Muscle of leg (tissue), 16 donors: ENCODE results near the gene AFF2. TPM values are rescaled to one million over a fixed set of nuclear protein-coding genes. Genes with fewer than 3 reads are reported as not detected.
A peak's percentile ranks its signal among the peaks of the same experiment; 100 is the strongest.

ENCODE experiments used
- DNase-seq: peaks from one replicate; pipeline ENCODE4 v3.0.0; 2013
- H3K27ac ChIP-seq: one replicate; pipeline ENCODE4 v1.5.1; 2013; ENCODE audit warnings: mild to moderate bottlenecking, low read length, control low read depth
- H3K27me3 ChIP-seq: one replicate; pipeline ENCODE4 v1.6.1; 2013; ENCODE audit warnings: low read length; ENCODE audit not compliant: control insufficient read depth, insufficient read depth
- H3K36me3 ChIP-seq: one replicate; pipeline ENCODE4 v1.6.1; 2013; ENCODE audit warnings: low read length; ENCODE audit not compliant: control insufficient read depth, insufficient read depth
- H3K4me1 ChIP-seq: one replicate; pipeline ENCODE4 v1.6.1; 2013; ENCODE audit warnings: low read length; ENCODE audit not compliant: control insufficient read depth, insufficient read depth
- H3K4me3 ChIP-seq: one replicate; pipeline ENCODE4 v1.5.1; 2013; ENCODE audit warnings: low read length, control low read depth
- H3K9me3 ChIP-seq: replicated peaks from 2 replicates; pipeline ENCODE4 v1.6.1; 2013; ENCODE audit warnings: low read depth, low read length; ENCODE audit not compliant: control insufficient read depth
- whole genome bisulfite sequencing: methylation state at CpG from one replicate; pipeline ENCODE4 v1.1.5; 2013; ENCODE audit warnings: missing lambda C conversion rate; ENCODE audit not compliant: insufficient coverage; 5-methylcytosine and 5-hydroxymethylcytosine counted together
- long read RNA-seq, 11 donors: transcript quantifications; one replicate each; lab custom pipeline, GENCODE V29; 2026
- polyA plus RNA-seq, 8 donors: library from polyadenylated mRNA; unstranded; fragments of 120-200 nt; gene quantifications; one replicate each; pipeline versions ENCODE4 v1.2.1 to v1.2.3, GENCODE V29; 2013; ENCODE audit warnings: inconsistent platforms in 1 of 8, low replicate concordance in 1 of 8; ENCODE audit not compliant: insufficient read length in 8 of 8, insufficient read depth in 1 of 8
- total RNA-seq: library from RNA; stranded (reverse); fragments of 120-200 nt; gene quantifications from one replicate; pipeline ENCODE4 v1.2.4, GENCODE V29; 2013

The AFF2 gene
- total RNA-seq (6.1 TPM), polyA plus RNA-seq (1 to 10 TPM in 5 of 8 donors, under 1 TPM in 3; 0.42 to 3.0 (median 1.2) TPM)
- long read RNA-seq, donor 1, result 0 reads
- long read RNA-seq, donor 2, result 0 reads
- long read RNA-seq, donor 3, result 0 reads
- long read RNA-seq, donor 4, result 0 reads
- long read RNA-seq, donor 5, result 0 reads
- long read RNA-seq, donor 6, result 0 reads
- long read RNA-seq, donor 7, result 0 reads
- long read RNA-seq, donor 8, result 0 reads
- long read RNA-seq, donor 9, result 0 reads
- long read RNA-seq, donor 10, result 0 reads
- long read RNA-seq, donor 11, result 0 reads

- Histone ChIP-seq H3K4me3 (peak within 1 kb of the TSS; percentile 41), H3K27me3 (peaks cover 38% of the 10 kb centered on the region), H3K27ac (no peak within 1 kb of the TSS), H3K9me3 (no peaks in the 10 kb centered on the region), H3K4me1 (peaks cover 9% of the 10 kb centered on the region), H3K36me3 (no peaks in the 10 kb centered on the region)
- peak; percentile 60 for DNase-seq
- WGBS, result 34% methylated on average over 105 of the region's 115 CpGs
Measured at GRCh38 chrX:148500423-148501385, at the start of gene AFF2. TSS of gene AFF2 (plus strand) at chrX:148500617. CDS start at chrX:148501098, 481 bp downstream.

GRCh38 chrX:148457279-148457678 is 43.1 kb upstream of the AFF2 start:
- Histone ChIP-seq H3K27me3 (peaks cover under 1% of the 10 kb centered on the region), H3K36me3 (no peaks in the 10 kb centered on the region), H3K27ac (no peak overlapping the region), H3K4me3 (no peak overlapping the region), H3K4me1 (no peaks in the 10 kb centered on the region), H3K9me3 (no peaks in the 10 kb centered on the region)
- WGBS, result 56% methylated on average over 2 of the region's 3 CpGs
- DNase-seq, result no peak

- H3K9me3 ChIP-seq, result no peaks in the 10 kb centered on the region
- WGBS, result 69% methylated on average over 4 of the region's 4 CpGs
- H3K4me1 ChIP-seq, result no peaks in the 10 kb centered on the region
- peaks cover 2% of the 10 kb centered on the region for H3K27me3 ChIP-seq
- no peaks in the 10 kb centered on the region for H3K36me3 ChIP-seq
- H3K4me3 ChIP-seq, result no peak overlapping the region
- DNase-seq, result no peak
- no peak overlapping the region for H3K27ac ChIP-seq
Measured at GRCh38 chrX:148459343-148459742, 41.1 kb upstream of the AFF2 start.

- WGBS, result no CpG with 5 or more reads among the region's 4 CpGs
- H3K4me1 ChIP-seq, result no peaks in the 10 kb centered on the region
- H3K27me3 ChIP-seq, result peaks cover 2% of the 10 kb centered on the region
- DNase-seq, result no peak
- H3K4me3 ChIP-seq, result no peak overlapping the region
- H3K36me3 ChIP-seq, result no peaks in the 10 kb centered on the region
- H3K27ac ChIP-seq, result no peak overlapping the region
- H3K9me3 ChIP-seq, result no peaks in the 10 kb centered on the region
Measured at GRCh38 chrX:148466292-148466691, 34.1 kb upstream of the AFF2 start.

GRCh38 chrX:148470324-148470723 is 30.1 kb upstream of the AFF2 start:
- Histone ChIP-seq H3K27me3 (no peaks in the 10 kb centered on the region), H3K9me3 (no peaks in the 10 kb centered on the region), H3K4me3 (no peak overlapping the region), H3K27ac (no peak overlapping the region), H3K4me1 (no peaks in the 10 kb centered on the region), H3K36me3 (no peaks in the 10 kb centered on the region)
- 63% methylated on average over 1 of the region's 2 CpGs for WGBS
- no peak for DNase-seq

- Histone ChIP-seq H3K9me3 (no peaks in the 10 kb centered on the region), H3K4me3 (no peak overlapping the region), H3K36me3 (no peaks in the 10 kb centered on the region), H3K27me3 (no peaks in the 10 kb centered on the region), H3K4me1 (no peaks in the 10 kb centered on the region), H3K27ac (no peak overlapping the region)
- WGBS, result no CpG with 5 or more reads among the region's 4 CpGs
- no peak for DNase-seq
Measured at GRCh38 chrX:148474030-148474429, 26.4 kb upstream of the AFF2 start.

GRCh38 chrX:148492057-148492456 is 8.4 kb upstream of the AFF2 start:
- H3K27ac ChIP-seq, result no peak overlapping the region
- no peaks in the 10 kb centered on the region for H3K27me3 ChIP-seq
- no peak overlapping the region for H3K4me3 ChIP-seq
- DNase-seq, result no peak
- no peaks in the 10 kb centered on the region for H3K36me3 ChIP-seq
- H3K4me1 ChIP-seq, result no peaks in the 10 kb centered on the region
- no CpG with 5 or more reads among the region's 2 CpGs for WGBS
- no peaks in the 10 kb centered on the region for H3K9me3 ChIP-seq

GRCh38 chrX:148495176-148495575 is 5.2 kb upstream of the AFF2 start:
- Histone ChIP-seq H3K27me3 (peaks cover 13% of the 10 kb centered on the region), H3K4me3 (no peak overlapping the region), H3K9me3 (no peaks in the 10 kb centered on the region), H3K36me3 (no peaks in the 10 kb centered on the region), H3K4me1 (peaks cover under 1% of the 10 kb centered on the region), H3K27ac (no peak overlapping the region)
- DNase-seq, result no peak
- 58% methylated on average over 3 of the region's 3 CpGs for WGBS

- Histone ChIP-seq H3K36me3 (no peaks in the 10 kb centered on the region), H3K4me1 (peaks cover 9% of the 10 kb centered on the region), H3K9me3 (no peaks in the 10 kb centered on the region), H3K27ac (no peak overlapping the region), H3K27me3 (peaks cover 29% of the 10 kb centered on the region), H3K4me3 (no peak overlapping the region)
- no CpG with 5 or more reads among the region's 3 CpGs for WGBS
- no peak for DNase-seq
Measured at GRCh38 chrX:148498067-148498466, 2.4 kb upstream of the AFF2 start.
